Stomach (tissue), 4 donors: ENCODE results near the gene CTSA.

Experiments used
- EP300 ChIP-seq: sonication (generic); formaldehyde crosslinking; IDR thresholded peaks from one replicate; pipeline ENCODE4 v1.6.1; 2017; ENCODE audit warnings: antibody characterized with exemption
- TF ChIP-seq, protein P1 (sequence below), 7 experiments: fragments of 450-650 bp in 4 of 7; fragments of 200-600 bp in 3 of 7; sonication (generic) in 3 of 7; IDR thresholded peaks; one replicate each; pipeline ENCODE4 v1.5.1; 2016 to 2019; ENCODE audit warnings: antibody characterized with exemption in 7 of 7, control low read depth in 2 of 7, mild to moderate bottlenecking in 1 of 7

- TF ChIP-seq, protein P1, sequence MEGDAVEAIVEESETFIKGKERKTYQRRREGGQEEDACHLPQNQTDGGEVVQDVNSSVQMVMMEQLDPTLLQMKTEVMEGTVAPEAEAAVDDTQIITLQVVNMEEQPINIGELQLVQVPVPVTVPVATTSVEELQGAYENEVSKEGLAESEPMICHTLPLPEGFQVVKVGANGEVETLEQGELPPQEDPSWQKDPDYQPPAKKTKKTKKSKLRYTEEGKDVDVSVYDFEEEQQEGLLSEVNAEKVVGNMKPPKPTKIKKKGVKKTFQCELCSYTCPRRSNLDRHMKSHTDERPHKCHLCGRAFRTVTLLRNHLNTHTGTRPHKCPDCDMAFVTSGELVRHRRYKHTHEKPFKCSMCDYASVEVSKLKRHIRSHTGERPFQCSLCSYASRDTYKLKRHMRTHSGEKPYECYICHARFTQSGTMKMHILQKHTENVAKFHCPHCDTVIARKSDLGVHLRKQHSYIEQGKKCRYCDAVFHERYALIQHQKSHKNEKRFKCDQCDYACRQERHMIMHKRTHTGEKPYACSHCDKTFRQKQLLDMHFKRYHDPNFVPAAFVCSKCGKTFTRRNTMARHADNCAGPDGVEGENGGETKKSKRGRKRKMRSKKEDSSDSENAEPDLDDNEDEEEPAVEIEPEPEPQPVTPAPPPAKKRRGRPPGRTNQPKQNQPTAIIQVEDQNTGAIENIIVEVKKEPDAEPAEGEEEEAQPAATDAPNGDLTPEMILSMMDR (IDR thresholded peaks at IDR 0.05): no peak
- TF ChIP-seq EP300: no peak
Measured at GRCh38 chr20:45897692-45898091, 6.6 kb downstream of the CTSA start.
